ENCODE measurements around the gene SPEM2.

The SPEM2 gene

GRCh38 chr17:7425316-7425715, at the start of gene SPEM2:
Gene SPEM2 (plus strand): TSS chr17:7425616. CDS start chr17:7425689, 73 bp downstream.
- no peak for DNase-seq

DNA sequence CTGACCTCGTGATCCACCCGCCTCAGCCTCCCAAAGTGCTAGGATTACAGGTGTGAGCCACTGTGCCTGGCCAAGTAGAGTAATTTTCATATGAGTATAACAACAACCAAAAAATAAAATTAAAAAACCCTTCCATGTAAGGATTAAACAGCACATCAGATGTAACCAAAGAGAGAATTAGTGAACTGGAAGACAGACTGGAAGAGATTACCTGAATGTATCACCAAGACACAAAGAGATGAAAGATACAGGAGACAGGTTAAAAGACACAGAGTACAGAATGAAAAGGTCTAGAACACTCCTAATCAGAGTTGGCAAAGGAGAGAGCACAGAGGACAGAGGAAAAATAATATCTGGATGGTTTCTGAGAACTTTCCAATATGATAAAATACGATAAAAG, 46.3 kb upstream of the SPEM2 start:
- DNase-seq: no peak

GRCh38 chr17:7380321-7380720, 45.1 kb upstream of the SPEM2 start:
- DNase-seq: no peak

GRCh38 chr17:7380855-7381683, 44.3 kb upstream of the SPEM2 start, which contains the start of gene TNK1:
Gene TNK1 (plus strand): TSS chr17:7381089. CDS start chr17:7382927, 1,838 bp downstream.
- no peak for DNase-seq

- no peak for DNase-seq
These were observed 42.5 kb upstream of the SPEM2 start for GRCh38 chr17:7382901-7383300.

- DNase-seq: no peak
These were observed 42.1 kb upstream of the SPEM2 start for GRCh38 chr17:7383371-7383741.

GRCh38 chr17:7383742-7384488, 41.5 kb upstream of the SPEM2 start:
- peak; percentile 84 for DNase-seq

DNA sequence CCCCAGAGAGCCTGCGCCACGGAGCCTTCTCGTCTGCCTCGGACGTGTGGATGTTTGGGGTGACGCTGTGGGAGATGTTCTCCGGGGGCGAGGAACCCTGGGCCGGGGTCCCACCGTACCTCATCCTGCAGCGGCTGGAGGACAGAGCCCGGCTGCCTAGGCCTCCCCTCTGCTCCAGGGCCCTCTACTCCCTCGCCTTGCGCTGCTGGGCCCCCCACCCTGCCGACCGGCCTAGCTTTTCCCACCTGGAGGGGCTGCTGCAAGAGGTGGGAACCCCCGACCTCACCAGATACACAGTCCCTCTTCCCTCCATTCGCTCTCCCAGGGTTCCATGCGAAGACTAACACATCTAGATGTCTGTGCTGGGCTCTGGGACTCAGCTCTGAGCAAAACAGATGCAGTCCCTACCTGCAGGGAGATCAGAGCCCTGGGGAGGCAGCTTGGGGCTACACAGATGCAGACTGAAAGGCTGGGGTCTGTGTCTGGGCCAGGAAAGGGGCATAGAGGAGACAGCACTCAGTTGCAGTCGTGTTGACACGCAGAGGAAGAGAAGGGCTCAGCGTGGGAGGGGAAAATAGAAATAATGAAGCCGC, 40.8 kb upstream of the SPEM2 start:
- no peak for DNase-seq

GRCh38 chr17:7388856-7389255, 36.6 kb upstream of the SPEM2 start:
- no peak for DNase-seq

DNA sequence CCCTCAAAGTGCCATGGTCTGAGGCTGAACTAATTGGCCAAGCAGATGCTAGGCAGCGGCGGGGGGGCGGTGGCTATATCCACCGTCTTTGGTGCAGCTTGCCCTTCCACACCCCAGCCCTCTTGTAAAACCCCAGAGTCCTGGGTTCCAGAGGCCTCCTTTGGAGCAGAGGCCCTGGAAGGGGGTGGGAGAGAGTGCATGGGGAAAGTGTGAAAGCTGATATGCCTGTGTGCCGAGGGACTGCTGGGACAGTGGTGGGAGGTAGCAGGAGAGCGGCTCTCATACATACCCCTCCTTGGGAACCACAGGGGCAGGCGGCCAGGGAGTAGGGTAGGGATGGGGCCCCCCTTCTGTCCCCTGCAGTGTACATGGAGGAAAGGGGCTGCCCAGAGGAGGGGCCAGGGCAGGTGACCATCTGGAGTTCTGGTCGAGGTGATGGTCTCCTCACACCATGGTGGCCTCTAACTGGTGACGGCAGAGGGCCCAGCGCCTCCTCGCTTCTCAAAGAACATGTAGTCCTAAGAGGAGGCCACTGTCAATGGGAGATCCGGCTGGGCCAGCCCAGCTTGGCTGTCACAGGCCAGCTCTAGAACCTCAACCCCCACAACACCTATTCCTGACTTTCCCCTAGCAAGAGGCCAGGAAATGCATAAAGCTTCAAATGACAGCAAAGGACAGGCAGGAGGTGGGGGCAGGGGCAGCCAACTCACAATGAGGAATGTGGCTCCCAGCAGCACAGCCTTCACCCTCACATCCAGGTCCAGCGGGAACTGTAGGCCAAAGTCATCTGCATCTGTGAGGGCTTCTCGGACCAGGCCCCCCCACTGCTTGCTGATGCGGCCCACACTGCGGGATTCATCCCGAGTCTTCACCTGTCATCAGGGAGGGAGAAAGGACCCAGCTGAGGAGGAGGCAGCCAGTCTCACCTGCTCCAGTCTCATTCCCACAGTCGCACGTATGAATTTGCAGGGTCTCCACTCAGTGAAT, 35.2 kb upstream of the SPEM2 start:
- no peak for DNase-seq

DNA sequence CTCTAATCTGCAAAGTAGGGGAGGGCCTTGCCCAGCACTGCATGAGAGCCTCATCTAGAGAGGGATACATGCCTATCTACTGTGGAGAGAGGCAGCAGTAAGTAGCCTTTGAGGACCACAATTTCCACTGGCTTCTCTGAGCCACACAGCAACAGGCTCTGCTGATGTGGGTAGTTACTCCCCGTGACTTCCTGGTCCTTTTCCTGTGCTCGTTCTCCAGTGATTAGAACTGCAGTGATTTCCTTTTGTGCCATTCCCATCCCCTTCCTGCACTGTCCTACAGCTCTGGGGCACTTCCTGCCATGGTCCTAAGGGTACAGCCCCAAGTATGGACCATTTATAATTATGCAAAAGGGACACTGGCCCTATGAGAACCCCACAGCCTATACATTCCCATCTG, 34.1 kb upstream of the SPEM2 start:
- no peak for DNase-seq

DNA sequence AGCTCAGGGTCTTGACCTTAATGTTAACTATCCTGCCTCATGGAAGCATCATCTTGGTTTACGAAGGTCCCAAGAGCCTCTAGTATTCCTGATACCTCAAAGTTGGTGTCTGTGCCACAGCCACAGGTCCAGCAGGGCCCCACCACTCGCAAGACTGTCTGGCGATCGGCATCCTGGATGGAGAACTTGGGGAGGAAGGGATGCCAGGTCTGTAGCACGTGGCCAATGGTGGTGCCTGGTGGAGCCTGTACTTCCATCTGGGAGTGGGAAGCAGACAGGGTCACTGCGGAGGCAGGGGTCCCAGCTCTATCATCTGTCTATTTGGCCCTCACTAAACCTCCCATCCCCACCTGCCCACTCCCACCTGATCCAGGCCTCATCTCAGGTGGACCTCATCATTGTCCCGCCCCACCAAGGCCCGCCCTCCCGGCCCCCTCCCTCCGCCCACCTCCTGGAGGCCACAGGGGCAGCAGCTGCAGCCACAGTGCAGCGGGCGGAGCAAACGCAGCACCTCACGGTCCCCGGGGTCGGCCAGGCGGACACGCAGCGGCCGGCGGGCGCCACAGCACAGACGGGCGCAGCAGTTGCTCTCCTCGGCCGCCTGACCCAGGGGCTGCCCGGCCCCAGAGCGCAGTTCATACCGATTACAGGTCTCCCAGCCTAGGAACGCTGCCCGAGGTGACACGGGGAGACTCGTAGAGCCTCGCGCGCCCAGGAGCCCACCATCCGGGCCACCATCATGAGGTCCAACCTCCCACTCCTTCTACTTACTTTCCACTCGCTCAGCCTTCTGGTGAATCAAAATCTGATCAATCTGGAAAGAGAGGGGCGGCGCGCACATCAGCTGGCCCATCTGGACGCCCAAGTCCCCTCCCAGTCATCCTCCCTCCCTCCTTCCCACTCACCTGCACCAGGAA, 32.5 kb upstream of the SPEM2 start:
- DNase-seq: no peak

GRCh38 chr17:7393613-7394451, 31.6 kb upstream of the SPEM2 start:
- DNase-seq: peak; percentile 66

DNA sequence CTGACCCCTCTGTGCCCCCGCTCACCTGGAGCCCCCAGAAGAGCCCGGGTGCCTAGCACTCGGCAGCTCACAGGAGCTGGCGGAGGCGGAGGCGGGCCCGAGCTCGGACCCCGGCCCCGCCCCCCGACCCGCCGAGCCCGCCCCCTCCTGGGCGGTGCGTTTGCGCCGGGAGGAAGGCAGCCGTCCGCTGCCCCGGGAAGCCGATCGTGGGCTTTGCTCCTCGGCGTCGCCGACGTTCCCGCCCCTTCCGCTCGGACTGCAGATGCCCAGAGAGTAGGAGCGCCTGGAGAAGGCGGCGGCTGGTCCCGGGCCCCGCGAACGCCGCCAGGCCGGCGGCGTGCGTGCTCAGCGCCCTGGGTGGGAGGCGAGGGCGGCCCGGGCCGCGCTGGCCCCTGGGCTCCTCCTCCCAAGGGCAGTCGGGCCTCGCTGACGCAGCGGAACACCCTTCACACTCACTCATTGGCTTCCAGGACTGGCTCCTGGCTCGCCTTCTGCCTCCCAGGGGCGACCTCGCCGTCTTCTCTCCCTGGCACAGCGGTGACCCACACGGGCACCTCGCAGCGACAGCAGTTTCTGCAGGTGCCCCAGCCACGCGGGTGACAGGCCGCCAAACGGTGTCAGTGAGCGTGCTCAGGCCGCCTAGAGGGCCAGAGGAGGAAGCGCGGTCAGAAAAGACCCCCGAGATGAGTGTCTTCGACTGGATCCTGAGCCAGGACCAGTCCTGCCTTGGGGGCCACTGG, 30.8 kb upstream of the SPEM2 start, which contains the start of gene PLSCR3:
PLSCR3 (minus strand) TSS at position 74 of the 740 bp plus-strand sequence. CDS start 415 bp downstream, outside the sequence.
- peak; percentile 86 for DNase-seq

DNA sequence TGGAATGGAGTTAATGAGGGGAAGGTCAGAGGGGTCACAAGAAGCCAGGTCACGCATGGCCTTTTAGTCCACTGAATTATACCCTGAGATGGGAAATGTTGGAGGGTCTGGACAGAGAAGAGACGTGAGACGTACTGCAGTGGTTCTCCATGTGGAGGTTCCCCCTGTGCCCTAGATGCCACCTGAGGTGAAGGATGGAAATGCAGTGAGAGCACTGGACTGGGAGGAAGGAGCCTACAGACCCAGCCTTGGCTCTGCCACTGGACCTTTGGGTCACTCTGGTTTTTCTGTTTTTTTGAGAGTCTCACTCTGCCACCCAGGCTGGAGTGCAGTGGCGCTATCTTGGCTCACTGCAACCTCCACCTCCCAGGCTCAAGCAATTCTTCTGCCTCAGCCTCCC, 29.3 kb upstream of the SPEM2 start:
- DNase-seq: no peak

- no peak for DNase-seq
These were observed 26.8 kb upstream of the SPEM2 start for GRCh38 chr17:7398612-7399011.

- peak; percentile 31 for DNase-seq
These were observed 22.2 kb upstream of the SPEM2 start for GRCh38 chr17:7403043-7403726.

- DNase-seq: no peak
These were observed 21.8 kb upstream of the SPEM2 start for GRCh38 chr17:7403727-7403976.

All from activated CD4-positive, alpha-beta T cell treated with anti-CD3 and anti-CD28 coated beads for 48 hours (primary cell).